GM12878 (cell line): ENCODE data around the gene ARHGAP22.

ENCODE experiments used
- CHD2 ChIP-seq: IDR thresholded peaks from 2 replicates; pipeline ENCODE4 v1.6.1; 2011; ENCODE audit warnings: low read depth, low read length, improper control_type of control experiment, borderline replicate concordance
- ESRRA ChIP-seq: IDR thresholded peaks from 2 replicates; pipeline ENCODE4 v1.6.1; 2012; ENCODE audit warnings: mild to moderate bottlenecking, low read length, improper control_type of control experiment
- EZH2 ChIP-seq: IDR thresholded peaks from 2 replicates; pipeline ENCODE4 v1.6.1; 2012; ENCODE audit warnings: low read depth, mild to moderate bottlenecking, control low read depth, inconsistent platforms, low read length, borderline replicate concordance; ENCODE audit not compliant: control insufficient read depth
- KDM1A ChIP-seq: fragments of 200-600 bp; sonication (generic); IDR thresholded peaks from 2 replicates; pipeline ENCODE4 v1.6.1; 2016; ENCODE audit warnings: borderline replicate concordance
- NFXL1 ChIP-seq: fragments of 450-650 bp; IDR thresholded peaks from 2 replicates; pipeline ENCODE4 v1.6.1; 2017; ENCODE audit warnings: antibody characterized with exemption, mild to moderate bottlenecking, borderline replicate concordance
- NR2F1 ChIP-seq: fragments of 450-650 bp; conservative IDR thresholded peaks from 2 replicates; pipeline ENCODE4 v1.6.1; 2017; ENCODE audit warnings: mild to moderate bottlenecking
- POLR2A ChIP-seq: IDR thresholded peaks from 2 replicates; pipeline ENCODE4 v1.6.1; 2011; ENCODE audit warnings: low read depth, mild to moderate bottlenecking, low read length
- SMC3 ChIP-seq: IDR thresholded peaks from 2 replicates; pipeline ENCODE4 v1.6.1; 2011; ENCODE audit warnings: low read length, improper control_type of control experiment, borderline replicate concordance
- TAF1 ChIP-seq: IDR thresholded peaks from 2 replicates; pipeline ENCODE4 v1.6.1; 2011; ENCODE audit warnings: mild to moderate bottlenecking, low read depth, low read length, borderline replicate concordance
- TF ChIP-seq, protein P1 (sequence below): IDR thresholded peaks from 2 replicates; pipeline ENCODE4 v1.6.1; 2012; ENCODE audit warnings: mild to moderate bottlenecking, low read depth, low read length
- TF ChIP-seq, protein P2 (sequence below), 3 experiments: IDR thresholded peaks in 2 of 3; conservative IDR thresholded peaks in 1 of 3; 2 replicates each; pipeline ENCODE4 v1.5.1; 2011; ENCODE audit warnings: low read depth in 3 of 3, low read length in 3 of 3, mild to moderate bottlenecking in 3 of 3, control low read depth in 2 of 3, moderate library complexity in 2 of 3, inconsistent platforms in 1 of 3, mixed read lengths in 1 of 3; ENCODE audit not compliant: control insufficient read depth in 2 of 3, insufficient read depth in 1 of 3; ENCODE audit errors: extremely low read depth in 1 of 3

DNA sequence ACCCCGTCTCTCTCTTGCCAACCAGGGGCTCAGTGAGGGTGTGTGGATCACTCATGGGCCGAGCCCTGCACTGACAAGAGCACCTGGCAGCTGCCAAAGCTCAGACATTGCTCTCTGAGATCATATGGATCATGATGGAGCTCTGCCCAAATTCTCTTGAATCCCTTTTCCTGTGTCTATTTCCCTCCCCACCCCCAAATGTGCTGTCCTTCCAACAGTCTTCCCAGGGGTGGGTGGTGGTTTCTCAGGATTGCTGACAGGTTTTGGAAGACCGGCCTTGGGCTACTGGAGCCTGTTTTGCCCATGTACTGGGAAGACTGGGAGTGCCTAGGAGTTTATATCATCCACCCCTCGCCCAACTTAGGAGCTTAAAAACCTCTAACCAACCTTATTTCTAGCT lies 10.5 kb downstream of the ARHGAP22 start:
- TF ChIP-seq TAF1 = no peak
- TF ChIP-seq, protein P1, sequence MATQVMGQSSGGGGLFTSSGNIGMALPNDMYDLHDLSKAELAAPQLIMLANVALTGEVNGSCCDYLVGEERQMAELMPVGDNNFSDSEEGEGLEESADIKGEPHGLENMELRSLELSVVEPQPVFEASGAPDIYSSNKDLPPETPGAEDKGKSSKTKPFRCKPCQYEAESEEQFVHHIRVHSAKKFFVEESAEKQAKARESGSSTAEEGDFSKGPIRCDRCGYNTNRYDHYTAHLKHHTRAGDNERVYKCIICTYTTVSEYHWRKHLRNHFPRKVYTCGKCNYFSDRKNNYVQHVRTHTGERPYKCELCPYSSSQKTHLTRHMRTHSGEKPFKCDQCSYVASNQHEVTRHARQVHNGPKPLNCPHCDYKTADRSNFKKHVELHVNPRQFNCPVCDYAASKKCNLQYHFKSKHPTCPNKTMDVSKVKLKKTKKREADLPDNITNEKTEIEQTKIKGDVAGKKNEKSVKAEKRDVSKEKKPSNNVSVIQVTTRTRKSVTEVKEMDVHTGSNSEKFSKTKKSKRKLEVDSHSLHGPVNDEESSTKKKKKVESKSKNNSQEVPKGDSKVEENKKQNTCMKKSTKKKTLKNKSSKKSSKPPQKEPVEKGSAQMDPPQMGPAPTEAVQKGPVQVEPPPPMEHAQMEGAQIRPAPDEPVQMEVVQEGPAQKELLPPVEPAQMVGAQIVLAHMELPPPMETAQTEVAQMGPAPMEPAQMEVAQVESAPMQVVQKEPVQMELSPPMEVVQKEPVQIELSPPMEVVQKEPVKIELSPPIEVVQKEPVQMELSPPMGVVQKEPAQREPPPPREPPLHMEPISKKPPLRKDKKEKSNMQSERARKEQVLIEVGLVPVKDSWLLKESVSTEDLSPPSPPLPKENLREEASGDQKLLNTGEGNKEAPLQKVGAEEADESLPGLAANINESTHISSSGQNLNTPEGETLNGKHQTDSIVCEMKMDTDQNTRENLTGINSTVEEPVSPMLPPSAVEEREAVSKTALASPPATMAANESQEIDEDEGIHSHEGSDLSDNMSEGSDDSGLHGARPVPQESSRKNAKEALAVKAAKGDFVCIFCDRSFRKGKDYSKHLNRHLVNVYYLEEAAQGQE = no peak
- TF ChIP-seq EZH2 = no peak
- no peak for TF ChIP-seq SMC3
- TF ChIP-seq KDM1A = no peak
- TF ChIP-seq POLR2A = no peak
- no peak for TF ChIP-seq NFXL1
- no peak for TF ChIP-seq CHD2
- no peak for TF ChIP-seq ESRRA
- TF ChIP-seq, protein P2, sequence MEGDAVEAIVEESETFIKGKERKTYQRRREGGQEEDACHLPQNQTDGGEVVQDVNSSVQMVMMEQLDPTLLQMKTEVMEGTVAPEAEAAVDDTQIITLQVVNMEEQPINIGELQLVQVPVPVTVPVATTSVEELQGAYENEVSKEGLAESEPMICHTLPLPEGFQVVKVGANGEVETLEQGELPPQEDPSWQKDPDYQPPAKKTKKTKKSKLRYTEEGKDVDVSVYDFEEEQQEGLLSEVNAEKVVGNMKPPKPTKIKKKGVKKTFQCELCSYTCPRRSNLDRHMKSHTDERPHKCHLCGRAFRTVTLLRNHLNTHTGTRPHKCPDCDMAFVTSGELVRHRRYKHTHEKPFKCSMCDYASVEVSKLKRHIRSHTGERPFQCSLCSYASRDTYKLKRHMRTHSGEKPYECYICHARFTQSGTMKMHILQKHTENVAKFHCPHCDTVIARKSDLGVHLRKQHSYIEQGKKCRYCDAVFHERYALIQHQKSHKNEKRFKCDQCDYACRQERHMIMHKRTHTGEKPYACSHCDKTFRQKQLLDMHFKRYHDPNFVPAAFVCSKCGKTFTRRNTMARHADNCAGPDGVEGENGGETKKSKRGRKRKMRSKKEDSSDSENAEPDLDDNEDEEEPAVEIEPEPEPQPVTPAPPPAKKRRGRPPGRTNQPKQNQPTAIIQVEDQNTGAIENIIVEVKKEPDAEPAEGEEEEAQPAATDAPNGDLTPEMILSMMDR (IDR thresholded peaks at IDR 0.05 in 2 of 3, conservative IDR thresholded peaks at IDR 0.05 in 1 of 3; ENCODE audit: control insufficient read depth in 2 of 3, extremely low read depth in 1 of 3, insufficient read depth in 1 of 3, low read depth in 3 of 3, low read length in 3 of 3) = no peak
- TF ChIP-seq NR2F1 = no peak
